Measurements from ENCODE around the gene MTHFD1L.
"Not testable (repeated sequence)": the region's sequence is repeated elsewhere in the genome, so short reads cannot be mapped to it uniquely, and the experiment has no call there.

Gene MTHFD1L

GRCh38 chr6:151118461-151119123, 253.1 kb downstream of the MTHFD1L start:
- Histone ChIP-seq H3K9me3 (ENCODE audit: insufficient read depth, low read depth, low read length) (no peaks in the 10 kb centered on the region), H3K27me3 (ENCODE audit: insufficient read depth, low read length) (no peaks in the 10 kb centered on the region), H3K9ac (ENCODE audit: low read depth, low read length) (no peak overlapping the region), H3K36me3 (ENCODE audit: insufficient read depth, low read length) (no peaks in the 10 kb centered on the region), H3K4me3 (ENCODE audit: low read length) (no peak overlapping the region), H3K27ac (ENCODE audit: low read depth, low read length) (no peak overlapping the region), H3K4me1 (ENCODE audit: insufficient read depth, low read length) (no peaks in the 10 kb centered on the region)
- WGBS, result 96% methylated on average over 7 of the region's 8 CpGs

- WGBS, result 82% methylated on average over 11 of the region's 11 CpGs
- Histone ChIP-seq H3K27me3 (ENCODE audit: insufficient read depth, low read length) (no peaks in the 10 kb centered on the region), H3K4me1 (ENCODE audit: insufficient read depth, low read length) (no peaks in the 10 kb centered on the region), H3K27ac (ENCODE audit: low read depth, low read length) (no peak overlapping the region), H3K4me3 (ENCODE audit: low read length) (no peak overlapping the region), H3K9ac (ENCODE audit: low read depth, low read length) (0 out of 2 replicates have a peak overlapping the region, but pooled peaks have one; percentile 8), H3K36me3 (ENCODE audit: insufficient read depth, low read length) (no peaks in the 10 kb centered on the region), H3K9me3 (ENCODE audit: insufficient read depth, low read depth, low read length) (no peaks in the 10 kb centered on the region)
Observed at GRCh38 chr6:151119823-151120524, 254.5 kb downstream of the MTHFD1L start.

GRCh38 chr6:151121900-151122299, 256.4 kb downstream of the MTHFD1L start:
- no peaks in the 10 kb centered on the region for H3K9me3 ChIP-seq (ENCODE audit: insufficient read depth, low read depth, low read length)
- H3K27me3 ChIP-seq (ENCODE audit: insufficient read depth, low read length), result no peaks in the 10 kb centered on the region
- no peak overlapping the region for H3K9ac ChIP-seq (ENCODE audit: low read depth, low read length)
- 100% methylated on average over 1 of the region's 1 CpG for WGBS
- no peak overlapping the region for H3K4me3 ChIP-seq (ENCODE audit: low read length)
- H3K27ac ChIP-seq (ENCODE audit: low read depth, low read length), result no peak overlapping the region
- H3K4me1 ChIP-seq (ENCODE audit: insufficient read depth, low read length), result 0 out of 2 replicates have a peak, but pooled peaks cover 6% of the 10 kb centered on the region
- no peaks in the 10 kb centered on the region for H3K36me3 ChIP-seq (ENCODE audit: insufficient read depth, low read length)

DNA sequence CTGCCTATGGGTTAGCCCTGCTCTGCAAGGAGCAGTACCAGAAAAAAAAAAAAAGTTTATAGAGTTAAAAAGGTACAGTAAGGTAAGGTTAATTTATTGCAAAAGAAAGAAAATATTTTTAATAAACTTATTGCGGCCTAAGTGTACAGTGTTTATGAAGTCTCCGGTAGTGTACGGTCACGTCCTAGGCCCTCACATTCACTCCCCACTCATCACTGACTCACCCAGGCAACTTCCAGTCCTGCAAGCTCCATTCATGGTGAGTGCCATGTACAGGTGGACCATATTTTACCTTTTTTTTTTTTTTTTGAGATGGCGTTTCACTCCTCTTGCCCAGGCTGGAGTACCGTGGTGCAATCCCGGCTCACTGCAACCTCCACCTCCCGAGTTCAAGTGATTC, 258.1 kb downstream of the MTHFD1L start:
- not testable (repeated sequence) for H3K4me1 ChIP-seq (ENCODE audit: insufficient read depth, low read length); H3K27ac ChIP-seq (ENCODE audit: low read depth, low read length); H3K4me3 ChIP-seq (ENCODE audit: low read length); H3K27me3 ChIP-seq (ENCODE audit: insufficient read depth, low read length); H3K36me3 ChIP-seq (ENCODE audit: insufficient read depth, low read length); H3K9me3 ChIP-seq (ENCODE audit: insufficient read depth, low read depth, low read length); H3K9ac ChIP-seq (ENCODE audit: low read depth, low read length)
- whole genome bisulfite sequencing, result 99% methylated on average over 8 of the region's 8 CpGs

DNA sequence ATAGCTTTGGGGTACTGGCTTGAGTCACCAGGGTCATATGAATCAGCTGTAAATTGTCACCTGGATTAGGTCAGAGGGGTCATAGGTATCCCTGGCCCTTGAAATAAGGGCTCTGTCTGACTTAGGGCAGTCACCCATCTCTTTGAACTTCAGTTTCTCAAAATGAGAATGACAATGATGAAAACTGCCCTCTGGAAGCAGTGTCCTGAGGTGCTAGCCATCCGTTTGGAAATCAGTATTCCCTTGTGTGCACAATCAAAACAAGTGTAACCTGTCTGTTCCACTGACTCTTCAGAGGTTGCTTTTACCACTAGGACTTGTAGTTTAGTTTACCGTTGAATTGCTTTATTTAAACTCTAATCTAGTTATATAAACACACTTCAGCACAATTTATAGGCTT, 259.7 kb downstream of the MTHFD1L start:
- not testable (repeated sequence) for H3K36me3 ChIP-seq (ENCODE audit: insufficient read depth, low read length); H3K9ac ChIP-seq (ENCODE audit: low read depth, low read length); H3K9me3 ChIP-seq (ENCODE audit: insufficient read depth, low read depth, low read length); H3K4me1 ChIP-seq (ENCODE audit: insufficient read depth, low read length); H3K27me3 ChIP-seq (ENCODE audit: insufficient read depth, low read length); H3K4me3 ChIP-seq (ENCODE audit: low read length); H3K27ac ChIP-seq (ENCODE audit: low read depth, low read length)
- 87% methylated on average over 2 of the region's 2 CpGs for WGBS

DNA sequence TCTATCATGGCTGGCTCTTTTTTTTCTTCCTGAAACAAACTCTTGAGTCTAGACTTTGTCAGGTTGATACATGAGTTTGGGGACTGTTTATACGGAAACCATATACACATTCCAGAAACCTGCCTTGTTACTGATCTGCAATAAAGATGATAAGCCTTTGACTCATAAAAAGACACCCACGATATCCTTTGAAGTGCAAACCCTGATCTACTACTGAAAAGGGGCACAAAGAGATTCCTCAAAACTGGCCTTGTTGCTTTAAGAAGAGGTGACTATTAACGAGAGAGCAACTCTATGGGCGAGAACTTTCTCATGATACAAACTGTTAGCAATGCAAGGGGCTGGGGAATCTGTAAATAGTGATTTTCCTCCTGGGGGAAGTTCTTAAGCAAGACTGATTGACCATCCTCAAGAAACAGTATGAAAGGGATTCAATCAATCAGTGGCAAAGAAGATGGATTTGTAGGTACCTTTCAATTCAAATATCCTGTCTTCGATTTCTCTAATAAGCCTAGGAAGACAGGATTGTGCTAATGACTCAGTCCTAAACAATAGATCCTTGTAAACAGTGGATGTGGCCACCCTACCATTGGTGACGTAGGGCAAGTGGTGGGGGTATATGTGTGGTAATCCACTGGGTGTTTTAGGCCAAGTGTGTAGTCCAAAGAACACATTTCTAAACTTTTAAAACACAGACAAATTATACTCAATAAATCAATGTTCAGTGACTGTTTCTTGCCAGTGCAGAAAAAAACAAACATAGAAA, 260.3 kb downstream of the MTHFD1L start:
- not testable (repeated sequence) for H3K27ac ChIP-seq (ENCODE audit: low read depth, low read length); H3K9ac ChIP-seq (ENCODE audit: low read depth, low read length); H3K36me3 ChIP-seq (ENCODE audit: insufficient read depth, low read length); H3K9me3 ChIP-seq (ENCODE audit: insufficient read depth, low read depth, low read length); H3K4me3 ChIP-seq (ENCODE audit: low read length); H3K27me3 ChIP-seq (ENCODE audit: insufficient read depth, low read length)
- 73% methylated on average over 4 of the region's 6 CpGs for WGBS
- H3K4me1 ChIP-seq (ENCODE audit: insufficient read depth, low read length), result peaks cover 15% of the 10 kb centered on the region; the same call in 1 of the 2 replicates

DNA sequence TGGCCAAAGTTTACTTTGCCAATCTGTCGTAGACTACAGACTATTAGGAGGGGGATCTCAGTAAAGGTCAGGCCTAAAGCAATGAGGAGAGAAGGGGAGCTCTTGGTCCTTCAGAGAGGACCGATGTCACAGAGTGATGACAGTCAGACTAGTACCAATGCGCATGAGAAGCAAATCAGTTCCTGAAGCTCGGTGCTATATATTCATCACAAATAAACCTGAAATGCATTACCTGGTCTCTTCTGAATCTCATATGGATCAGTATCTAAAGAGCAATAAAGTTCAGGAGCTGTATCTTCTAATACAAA, 260.9 kb downstream of the MTHFD1L start:
- not testable (repeated sequence) for H3K36me3 ChIP-seq (ENCODE audit: insufficient read depth, low read length); H3K27ac ChIP-seq (ENCODE audit: low read depth, low read length); H3K4me3 ChIP-seq (ENCODE audit: low read length); H3K9ac ChIP-seq (ENCODE audit: low read depth, low read length); H3K9me3 ChIP-seq (ENCODE audit: insufficient read depth, low read depth, low read length); H3K27me3 ChIP-seq (ENCODE audit: insufficient read depth, low read length)
- 96% methylated on average over 4 of the region's 4 CpGs for WGBS
- peaks cover 15% of the 10 kb centered on the region; the same call in 1 of the 2 replicates for H3K4me1 ChIP-seq (ENCODE audit: insufficient read depth, low read length)

DNA sequence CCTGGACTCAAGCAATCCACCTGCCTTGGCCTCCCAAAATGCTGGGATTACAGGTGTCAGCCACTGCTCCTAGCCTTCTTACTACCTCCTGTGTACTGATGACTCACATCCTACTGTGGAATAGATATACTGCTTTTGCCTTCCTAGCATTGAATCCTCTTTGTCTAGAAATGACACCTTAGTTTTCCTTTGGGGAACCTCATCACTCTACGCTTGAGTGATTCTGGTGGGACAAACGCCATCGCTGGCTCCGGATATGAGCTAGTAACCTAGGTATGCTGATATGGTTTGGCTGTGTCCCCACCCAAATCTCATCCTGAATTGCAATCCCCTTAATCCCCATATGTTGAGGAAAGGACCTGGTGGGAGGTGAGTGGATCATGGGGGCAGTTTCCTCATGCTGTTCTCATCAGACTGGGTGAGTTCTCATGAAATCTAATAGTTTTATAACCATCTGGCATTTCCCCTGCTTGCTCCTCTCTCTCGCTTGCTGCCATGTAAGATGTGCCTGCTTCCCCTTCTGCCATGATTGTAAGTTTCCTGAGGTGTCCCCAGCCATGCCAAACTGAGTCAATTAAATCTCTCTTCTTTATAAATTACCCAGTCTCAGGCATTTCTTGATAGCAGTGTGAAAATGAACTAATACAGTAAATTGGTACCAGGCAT, 261.8 kb downstream of the MTHFD1L start:
- not testable (repeated sequence) for H3K27me3 ChIP-seq (ENCODE audit: insufficient read depth, low read length); H3K9me3 ChIP-seq (ENCODE audit: insufficient read depth, low read depth, low read length); H3K4me3 ChIP-seq (ENCODE audit: low read length); H3K27ac ChIP-seq (ENCODE audit: low read depth, low read length); H3K9ac ChIP-seq (ENCODE audit: low read depth, low read length); H3K36me3 ChIP-seq (ENCODE audit: insufficient read depth, low read length)
- WGBS, result 97% methylated on average over 5 of the region's 5 CpGs
- peaks cover 15% of the 10 kb centered on the region; the same call in 1 of the 2 replicates for H3K4me1 ChIP-seq (ENCODE audit: insufficient read depth, low read length)

- Histone ChIP-seq H3K9me3 (ENCODE audit: insufficient read depth, low read depth, low read length) (no peaks in the 10 kb centered on the region), H3K9ac (ENCODE audit: low read depth, low read length) (no peak overlapping the region), H3K27me3 (ENCODE audit: insufficient read depth, low read length) (no peaks in the 10 kb centered on the region), H3K4me1 (ENCODE audit: insufficient read depth, low read length) (peaks cover 15% of the 10 kb centered on the region; the same call in 1 of the 2 replicates), H3K36me3 (ENCODE audit: insufficient read depth, low read length) (no peaks in the 10 kb centered on the region), H3K4me3 (ENCODE audit: low read length) (no peak overlapping the region), H3K27ac (ENCODE audit: low read depth, low read length) (peak overlapping the region; percentile 25; the same call in 1 of the 2 replicates)
- WGBS, result 71% methylated on average over 5 of the region's 5 CpGs
Observed at GRCh38 chr6:151128763-151129370, 263.4 kb downstream of the MTHFD1L start.

DNA sequence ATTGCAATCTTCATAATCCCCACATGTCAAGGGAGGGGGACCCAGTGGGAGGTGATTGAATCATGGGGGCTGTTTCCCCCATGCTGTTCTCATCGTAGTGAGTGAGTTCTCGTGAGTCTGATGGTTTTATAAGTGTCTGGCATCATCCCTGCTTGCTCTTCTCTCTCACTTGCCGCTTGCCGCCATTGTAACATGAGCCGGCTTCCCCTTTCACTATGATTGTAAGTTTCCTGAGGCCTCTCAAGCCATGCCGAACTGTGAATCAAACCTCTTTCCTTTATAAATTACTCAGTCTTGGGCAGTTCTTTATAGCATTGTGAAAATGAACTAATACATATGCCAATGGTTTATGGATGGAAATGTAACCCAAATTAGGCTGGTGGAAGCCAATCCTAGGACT, 264.8 kb downstream of the MTHFD1L start:
- Histone ChIP-seq H3K27ac (ENCODE audit: low read depth, low read length) (no peak overlapping the region), H3K9ac (ENCODE audit: low read depth, low read length) (no peak overlapping the region), H3K27me3 (ENCODE audit: insufficient read depth, low read length) (no peaks in the 10 kb centered on the region), H3K9me3 (ENCODE audit: insufficient read depth, low read depth, low read length) (no peaks in the 10 kb centered on the region; the same call in 1 of the 2 replicates), H3K36me3 (ENCODE audit: insufficient read depth, low read length) (no peaks in the 10 kb centered on the region), H3K4me3 (ENCODE audit: low read length) (no peak overlapping the region), H3K4me1 (ENCODE audit: insufficient read depth, low read length) (peaks cover 15% of the 10 kb centered on the region; the same call in 1 of the 2 replicates)
- WGBS, result 82% methylated on average over 6 of the region's 6 CpGs

Measured in HUES64 (cell line).